H9 (cell line): ENCODE measurements around the gene HLA-DOA. TPM values are rescaled to one million over a fixed set of nuclear protein-coding genes. Genes with fewer than 3 reads are reported as not detected.
A peak's percentile ranks its signal among the peaks of the same experiment; 100 is the strongest.

Source experiments
- DNase-seq: peaks from one replicate; pipeline ENCODE4 v3.0.0-alpha.2; 2017
- H2AFZ ChIP-seq: one replicate; pipeline ENCODE4 v1.6.1; 2013; ENCODE audit warnings: mild to moderate bottlenecking, low read length, control low read depth, moderate library complexity
- H2AK5ac ChIP-seq: 2 replicates; pipeline ENCODE4 v1.6.1; 2013; ENCODE audit warnings: low read length, control low read depth, mixed read lengths; ENCODE audit not compliant: insufficient read length
- H2BK120ac ChIP-seq: one replicate; pipeline ENCODE4 v1.6.1; 2013; ENCODE audit warnings: low read depth, mild to moderate bottlenecking, low read length, control low read depth, inconsistent platforms; ENCODE audit not compliant: poor library complexity, severe bottlenecking
- H2BK12ac ChIP-seq: 2 replicates; pipeline ENCODE4 v1.6.1; 2013; ENCODE audit warnings: low read length, control low read depth, mixed read lengths, low read depth; ENCODE audit not compliant: insufficient read length
- H2BK15ac ChIP-seq: 2 replicates; pipeline ENCODE4 v1.6.1; 2013; ENCODE audit warnings: low read depth, low read length, control low read depth
- H2BK20ac ChIP-seq: one replicate; pipeline ENCODE4 v1.6.1; 2013; ENCODE audit warnings: low read depth, mild to moderate bottlenecking, low read length, control low read depth, inconsistent platforms; ENCODE audit not compliant: poor library complexity, severe bottlenecking
- H2BK5ac ChIP-seq: 2 replicates; pipeline ENCODE4 v1.6.1; 2013; ENCODE audit warnings: low read length, control low read depth, mixed read lengths; ENCODE audit not compliant: insufficient read length
- H3K14ac ChIP-seq: 2 replicates; pipeline ENCODE4 v1.6.1; 2013; ENCODE audit warnings: low read length, control low read depth; ENCODE audit not compliant: insufficient read depth
- H3K18ac ChIP-seq: 2 replicates; pipeline ENCODE4 v1.6.1; 2013; ENCODE audit warnings: low read depth, mild to moderate bottlenecking, mixed read lengths, low read length, control low read depth; ENCODE audit not compliant: insufficient read length
- H3K23ac ChIP-seq: 2 replicates; pipeline ENCODE4 v1.6.1; 2013; ENCODE audit warnings: low read length, control low read depth, mixed read lengths, low read depth; ENCODE audit not compliant: insufficient read length
- H3K23me2 ChIP-seq: 2 replicates; pipeline ENCODE4 v1.6.1; 2013; ENCODE audit warnings: low read depth, mild to moderate bottlenecking, mixed read lengths, low read length, control low read depth; ENCODE audit not compliant: insufficient read length, poor library complexity, severe bottlenecking
- H3K27ac ChIP-seq: 2 replicates; pipeline ENCODE4 v1.5.1; 2013; ENCODE audit warnings: low read length, control low read depth, mixed read lengths, low read depth; ENCODE audit not compliant: insufficient read length
- H3K27me3 ChIP-seq: 2 replicates; pipeline ENCODE4 v1.6.1; 2013; ENCODE audit warnings: low read length, control low read depth, inconsistent platforms; ENCODE audit not compliant: insufficient read depth
- H3K4ac ChIP-seq: 2 replicates; pipeline ENCODE4 v1.6.1; 2013; ENCODE audit warnings: low read depth, mild to moderate bottlenecking, control low read depth, inconsistent platforms, low read length, moderate library complexity
- H3K4me1 ChIP-seq: 2 replicates; pipeline ENCODE4 v1.6.1; 2013; ENCODE audit warnings: low read length, control low read depth, inconsistent platforms; ENCODE audit not compliant: insufficient read depth
- H3K4me2 ChIP-seq: 2 replicates; pipeline ENCODE4 v1.6.1; 2013; ENCODE audit warnings: low read length, control low read depth, mixed read lengths; ENCODE audit not compliant: insufficient read length, insufficient read depth
- H3K56ac ChIP-seq: 2 replicates; pipeline ENCODE4 v1.6.1; 2013; ENCODE audit warnings: low read depth, mild to moderate bottlenecking, mixed read lengths, low read length, control low read depth; ENCODE audit not compliant: insufficient read length
- H3K79me1 ChIP-seq: 2 replicates; pipeline ENCODE4 v1.6.1; 2013; ENCODE audit warnings: low read depth, mild to moderate bottlenecking, moderate library complexity, low read length, control low read depth, inconsistent platforms; ENCODE audit not compliant: insufficient read depth, poor library complexity, severe bottlenecking
- H3K79me2 ChIP-seq: 2 replicates; pipeline ENCODE4 v1.6.1; 2013; ENCODE audit warnings: low read length, control low read depth, inconsistent platforms; ENCODE audit not compliant: insufficient read depth
- H3K9ac ChIP-seq: 2 replicates; pipeline ENCODE4 v1.6.1; 2013; ENCODE audit warnings: low read length, control low read depth, mixed read lengths; ENCODE audit not compliant: insufficient read length; ENCODE audit errors: extremely low read depth
- H3K9me3 ChIP-seq: one replicate; pipeline ENCODE4 v1.6.1; 2013; ENCODE audit warnings: low read depth, low read length, inconsistent platforms; ENCODE audit not compliant: control insufficient read depth
- H3T11ph ChIP-seq: one replicate; pipeline ENCODE4 v1.6.1; 2013; ENCODE audit warnings: mild to moderate bottlenecking, low read length, control low read depth, inconsistent platforms
- H4K20me1 ChIP-seq: one replicate; pipeline ENCODE4 v1.6.1; 2013; ENCODE audit not compliant: control insufficient read depth, insufficient read length, insufficient read depth
- H4K5ac ChIP-seq: 2 replicates; pipeline ENCODE4 v1.6.1; 2013; ENCODE audit warnings: low read depth, mild to moderate bottlenecking, mixed read lengths, low read length, control low read depth; ENCODE audit not compliant: insufficient read length
- H4K8ac ChIP-seq: replicated peaks from 2 replicates; pipeline ENCODE4 v1.6.1; 2013; ENCODE audit warnings: low read length, control low read depth, mixed read lengths, low read depth; ENCODE audit not compliant: insufficient read length
- H4K91ac ChIP-seq: 2 replicates; pipeline ENCODE4 v1.6.1; 2013; ENCODE audit warnings: low read depth, mild to moderate bottlenecking, moderate library complexity, mixed read lengths, low read length, control low read depth; ENCODE audit not compliant: insufficient read length
- H3K27ac Mint-ChIP-seq, 3 experiments: 2 replicates in 2 of 3; 3 replicates in 1 of 3; pipeline ENCODE4 v1.8.0; 2020 to 2021; ENCODE audit warnings: mixed read lengths in 3 of 3, mild to moderate bottlenecking in 1 of 3, moderate library complexity in 1 of 3
- H3K27me3 Mint-ChIP-seq: 2 replicates; pipeline ENCODE4 v1.8.0; 2021; ENCODE audit warnings: low read depth, mild to moderate bottlenecking, moderate library complexity, mixed read lengths
- H3K36me3 Mint-ChIP-seq, 3 experiments: 2 replicates in 2 of 3; 3 replicates in 1 of 3; pipeline ENCODE4 v1.8.0; 2020 to 2021; ENCODE audit warnings: low read depth in 3 of 3, mixed read lengths in 3 of 3; ENCODE audit not compliant: insufficient read depth in 1 of 3
- H3K4me1 Mint-ChIP-seq, 2 experiments: 2 replicates each; pipeline ENCODE4 v1.8.0; 2020; ENCODE audit warnings: mixed read lengths in 2 of 2
- H3K4me3 Mint-ChIP-seq, 2 experiments: 2 replicates in 1 of 2; 3 replicates in 1 of 2; pipeline ENCODE4 v1.8.0; 2020 to 2021; ENCODE audit warnings: mild to moderate bottlenecking in 2 of 2, mixed read lengths in 2 of 2, moderate library complexity in 1 of 2
- H3K9me3 Mint-ChIP-seq, 2 experiments: 2 replicates in 1 of 2; 3 replicates in 1 of 2; pipeline ENCODE4 v1.8.0; 2020; ENCODE audit warnings: mild to moderate bottlenecking in 2 of 2, mixed read lengths in 2 of 2, moderate library complexity in 1 of 2
- WGBS: extraction: QIAGEN DNeasy Blood & Tissue Kit; methylation state at CpG from one replicate; pipeline ENCODE4 v1.1.7; 2013; ENCODE audit warnings: missing lambda C conversion rate, low lambda C conversion rate, mixed read lengths; ENCODE audit not compliant: insufficient read length; ENCODE audit errors: extremely low coverage; 5-methylcytosine and 5-hydroxymethylcytosine counted together
- total RNA-seq: library from RNA; stranded (reverse); gene quantifications from 2 replicates; pipeline ENCODE4 v1.2.1, GENCODE V29; 2021
- TF ChIP-seq, protein P1 (sequence below): fragments of 200-600 bp; sonication (generic); conservative IDR thresholded peaks from 3 replicates; pipeline ENCODE4 v1.8.0; 2021; ENCODE audit warnings: antibody characterized with exemption, mild to moderate bottlenecking

Gene HLA-DOA
- total RNA-seq, 1 experiment from 2014 or later, result 15.6 TPM

DNA sequence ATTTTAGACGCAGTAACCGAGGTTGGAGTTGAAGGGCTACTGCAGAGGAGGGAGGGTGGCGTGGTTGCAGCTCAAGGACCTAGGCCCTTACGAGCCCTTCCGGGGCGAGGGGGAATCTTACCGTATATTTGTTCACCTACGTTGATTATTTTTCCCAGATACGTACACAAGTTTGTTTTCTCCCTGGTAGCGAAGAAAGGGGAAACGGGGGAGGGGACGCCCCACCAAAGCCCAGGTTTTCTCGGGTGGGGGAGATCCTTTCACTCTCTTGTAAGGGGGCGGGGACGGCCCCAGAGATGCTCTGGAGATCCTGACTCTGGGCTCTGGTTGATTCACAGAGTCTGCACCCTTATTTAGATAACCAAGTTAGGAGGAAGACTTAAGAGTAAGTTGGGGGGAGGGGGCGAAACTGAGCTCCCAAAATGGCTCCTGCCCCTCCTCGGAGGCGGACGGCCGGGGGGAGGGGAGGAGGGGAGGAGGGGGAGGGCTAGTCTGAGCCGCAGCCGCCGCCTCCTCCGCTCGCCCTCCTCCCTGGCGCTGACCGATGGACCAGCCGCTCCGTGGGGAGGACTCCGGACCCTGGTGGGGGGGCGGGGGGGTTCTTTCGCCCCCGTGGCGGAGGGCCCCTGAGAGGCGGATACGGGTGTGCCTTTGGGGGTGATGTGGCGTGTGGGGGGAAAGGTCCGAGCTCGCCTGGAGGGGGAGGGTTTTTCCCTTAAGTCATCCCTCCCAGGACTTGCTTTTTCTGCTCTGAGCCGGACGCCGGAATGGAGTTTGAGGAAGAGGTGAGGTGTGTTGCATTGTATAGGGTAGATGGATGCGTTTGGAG, 38.8 kb downstream of the HLA-DOA start:
- Histone ChIP-seq H3T11ph (peak overlapping the region; percentile 96), H2BK12ac (peak overlapping the region; percentile 89), H3K23me2 (peaks cover 23% of the 10 kb centered on the region), H4K91ac (peak overlapping the region; percentile 96), H3K27ac (peak overlapping the region; percentile 100), H3K4me1 (no peaks in the 10 kb centered on the region), H2AK5ac (peak overlapping the region; percentile 44), H4K20me1 (no peaks in the 10 kb centered on the region), H4K8ac (peak overlapping the region; percentile 97), H2BK5ac (peak overlapping the region; percentile 99), H3K79me2 (peaks cover 33% of the 10 kb centered on the region), H3K14ac (peak overlapping the region; percentile 96), H3K27me3 (no peaks in the 10 kb centered on the region), H2BK15ac (no peak overlapping the region), H3K4me2 (peak overlapping the region; percentile 87), H3K9ac (peak overlapping the region; percentile 100), H3K4ac (peak overlapping the region; percentile 97), H2BK20ac (peak overlapping the region; percentile 49), H3K79me1 (no peaks in the 10 kb centered on the region), H2AFZ (no peak overlapping the region), H4K5ac (peak overlapping the region; percentile 99), H3K23ac (peak overlapping the region; percentile 64), H3K9me3 (no peaks in the 10 kb centered on the region), H3K18ac (peak overlapping the region; percentile 96), H2BK120ac (peak overlapping the region; percentile 96), H3K56ac (peak overlapping the region; percentile 100)
- Mint-ChIP-seq H3K27me3 (peaks cover 4% of the 10 kb centered on the region; the same call in 1 of the 2 replicates), H3K9me3 (peaks cover 7 to 11% of the 10 kb centered on the region in 2 experiments), H3K36me3 (peaks cover 51 to 57% (median 52%) of the 10 kb centered on the region in 3 experiments), H3K4me3 (peak overlapping the region; percentile 96), H3K4me1 (peaks cover 23 to 27% of the 10 kb centered on the region in 2 experiments), H3K27ac (peak overlapping the region; percentile 100)
- TF ChIP-seq, protein P1, sequence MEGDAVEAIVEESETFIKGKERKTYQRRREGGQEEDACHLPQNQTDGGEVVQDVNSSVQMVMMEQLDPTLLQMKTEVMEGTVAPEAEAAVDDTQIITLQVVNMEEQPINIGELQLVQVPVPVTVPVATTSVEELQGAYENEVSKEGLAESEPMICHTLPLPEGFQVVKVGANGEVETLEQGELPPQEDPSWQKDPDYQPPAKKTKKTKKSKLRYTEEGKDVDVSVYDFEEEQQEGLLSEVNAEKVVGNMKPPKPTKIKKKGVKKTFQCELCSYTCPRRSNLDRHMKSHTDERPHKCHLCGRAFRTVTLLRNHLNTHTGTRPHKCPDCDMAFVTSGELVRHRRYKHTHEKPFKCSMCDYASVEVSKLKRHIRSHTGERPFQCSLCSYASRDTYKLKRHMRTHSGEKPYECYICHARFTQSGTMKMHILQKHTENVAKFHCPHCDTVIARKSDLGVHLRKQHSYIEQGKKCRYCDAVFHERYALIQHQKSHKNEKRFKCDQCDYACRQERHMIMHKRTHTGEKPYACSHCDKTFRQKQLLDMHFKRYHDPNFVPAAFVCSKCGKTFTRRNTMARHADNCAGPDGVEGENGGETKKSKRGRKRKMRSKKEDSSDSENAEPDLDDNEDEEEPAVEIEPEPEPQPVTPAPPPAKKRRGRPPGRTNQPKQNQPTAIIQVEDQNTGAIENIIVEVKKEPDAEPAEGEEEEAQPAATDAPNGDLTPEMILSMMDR, result no peak
- no CpG with 5 or more reads among the region's 43 CpGs for WGBS
- DNase-seq, result peak; percentile 80
